ENCODE results near the gene VTI1B. TPM values are rescaled to one million over a fixed set of nuclear protein-coding genes. Genes with fewer than 3 reads are reported as not detected.
"Not testable (repeated sequence)": the region's sequence is repeated elsewhere in the genome, so short reads cannot be mapped to it uniquely, and the experiment has no call there.

Gene VTI1B
- total RNA-seq, 1 experiment from 2014 or later = 49.2 TPM

DNA sequence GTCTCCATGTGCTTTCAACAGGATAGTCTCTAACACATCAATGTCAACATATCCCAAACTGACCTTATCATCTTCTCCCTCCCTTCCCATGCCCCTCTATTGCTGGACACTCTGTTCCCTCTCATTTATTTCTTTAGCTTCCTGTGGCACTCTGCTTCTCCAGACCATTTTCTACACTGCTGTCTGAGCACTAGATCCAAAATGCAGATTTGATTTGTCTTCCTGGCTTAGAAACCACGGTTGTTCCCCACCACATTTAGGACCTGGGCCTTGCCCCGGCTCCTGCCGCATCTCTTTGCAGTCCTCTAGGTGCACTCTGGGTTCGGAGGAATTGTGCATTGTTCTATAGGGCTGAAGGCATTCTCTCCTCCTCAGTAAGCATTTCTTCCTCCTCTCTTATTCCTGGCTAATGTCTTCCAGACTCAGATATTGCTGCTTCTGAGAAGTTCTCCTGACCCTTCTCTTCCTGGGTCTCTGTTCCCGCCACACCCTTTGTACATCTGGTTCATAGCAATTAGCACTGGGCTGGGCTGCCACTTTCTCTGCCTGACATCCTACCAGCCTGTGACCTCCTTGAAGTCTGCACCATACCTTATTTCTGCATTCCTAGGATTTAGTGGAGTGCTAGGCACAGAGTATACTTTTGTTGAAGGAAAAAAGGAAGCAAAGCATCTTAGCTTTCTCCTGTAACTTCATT is 40.8 kb downstream of the VTI1B start:
- DNase-seq (ENCODE audit: low read depth in 1 of 2, low spot score in 2 of 2) = no peak
- no peak overlapping the region for H3K4me3 ChIP-seq
- no peaks in the 10 kb centered on the region for H3K4me1 ChIP-seq (replicated peaks)
- H3K9me3 ChIP-seq (replicated peaks) = no peaks in the 10 kb centered on the region
- H3K27ac ChIP-seq = no peak overlapping the region
- H3K27me3 ChIP-seq (replicated peaks) = no peaks in the 10 kb centered on the region
- no peaks in the 10 kb centered on the region for H3K36me3 ChIP-seq

DNA sequence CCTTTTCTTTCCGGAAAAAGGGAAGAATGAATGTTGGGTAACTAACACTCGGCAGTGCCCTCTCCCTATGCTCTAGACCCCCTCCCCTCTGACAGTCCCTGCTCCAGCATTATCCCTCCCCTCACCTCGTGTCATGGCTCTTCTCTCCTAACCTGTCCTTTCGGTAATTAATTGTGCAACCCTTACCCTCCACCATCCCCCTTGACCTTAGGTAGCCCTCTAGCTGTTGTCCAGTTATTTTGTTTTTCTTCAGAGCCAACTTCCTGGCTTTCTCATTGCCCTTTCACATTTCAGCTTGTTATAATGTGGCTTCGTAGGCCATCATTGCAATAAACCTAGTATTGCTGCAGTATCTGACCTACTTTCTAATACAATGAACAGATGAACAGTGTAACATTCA is 43.5 kb downstream of the VTI1B start:
- H3K4me1 ChIP-seq (replicated peaks) = no peaks in the 10 kb centered on the region
- H3K4me3 ChIP-seq = no peak overlapping the region
- no peaks in the 10 kb centered on the region for H3K27me3 ChIP-seq (replicated peaks)
- no peaks in the 10 kb centered on the region for H3K36me3 ChIP-seq
- no peak overlapping the region for H3K27ac ChIP-seq
- H3K9me3 ChIP-seq (replicated peaks) = no peaks in the 10 kb centered on the region
- no peak for DNase-seq (ENCODE audit: low read depth in 1 of 2, low spot score in 2 of 2)

DNA sequence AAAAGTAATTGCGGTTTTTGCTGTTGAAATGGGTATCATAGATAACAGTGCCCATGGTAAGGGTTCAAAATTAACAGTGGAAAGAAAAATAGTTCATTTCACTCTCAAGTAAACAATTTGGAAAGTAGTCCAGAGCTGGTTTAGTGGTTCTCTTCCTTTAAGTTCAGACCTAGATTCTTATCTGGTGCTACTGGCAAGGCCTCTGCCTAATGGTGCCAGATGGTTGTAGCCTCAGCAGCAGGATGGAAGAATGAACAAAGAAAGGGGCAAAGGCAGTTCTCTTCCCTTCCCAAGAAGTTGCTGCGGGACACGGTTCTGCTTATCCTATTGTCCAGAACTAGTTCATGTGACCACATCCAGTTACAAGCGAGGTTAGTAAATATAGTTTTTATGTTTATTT is 44.2 kb downstream of the VTI1B start:
- H3K9me3 ChIP-seq (replicated peaks) = no peaks in the 10 kb centered on the region

DNA sequence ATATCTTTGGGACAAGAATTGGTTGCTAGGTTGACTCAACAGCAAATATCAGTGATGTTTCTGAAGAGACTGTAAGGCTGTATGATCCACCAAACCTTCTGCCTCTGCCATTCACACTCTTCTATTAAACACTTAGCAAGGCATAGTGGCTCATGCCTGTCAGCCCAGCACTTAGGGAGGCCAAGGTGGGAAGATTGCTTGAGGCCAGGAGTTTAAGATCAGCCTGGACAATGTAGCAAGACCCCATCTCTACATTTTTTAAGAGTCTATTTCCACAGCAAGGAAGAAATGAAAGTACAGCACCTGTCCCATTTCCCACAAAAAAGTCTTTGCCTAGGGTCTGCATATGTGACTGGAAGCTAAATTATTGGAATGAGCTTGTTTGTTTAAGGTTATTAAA is 46.9 kb downstream of the VTI1B start:
- no peaks in the 10 kb centered on the region for H3K36me3 ChIP-seq
- H3K9me3 ChIP-seq (replicated peaks) = no peaks in the 10 kb centered on the region
- no peaks in the 10 kb centered on the region for H3K27me3 ChIP-seq (replicated peaks)
- H3K27ac ChIP-seq = no peak overlapping the region
- peaks cover 8% of the 10 kb centered on the region for H3K4me1 ChIP-seq (replicated peaks)
- no peak overlapping the region for H3K4me3 ChIP-seq
- DNase-seq (ENCODE audit: low read depth in 1 of 2, low spot score in 2 of 2) = no peak

More for the DNA sequence above, 44.2 kb downstream of the VTI1B start:
- Histone ChIP-seq H3K27me3 (replicated peaks) (no peaks in the 10 kb centered on the region), H3K4me1 (replicated peaks) (no peaks in the 10 kb centered on the region), H3K36me3 (no peaks in the 10 kb centered on the region), H3K4me3 (no peak overlapping the region), H3K27ac (no peak overlapping the region)
- no peak for DNase-seq (ENCODE audit: low read depth in 1 of 2, low spot score in 2 of 2)

DNA sequence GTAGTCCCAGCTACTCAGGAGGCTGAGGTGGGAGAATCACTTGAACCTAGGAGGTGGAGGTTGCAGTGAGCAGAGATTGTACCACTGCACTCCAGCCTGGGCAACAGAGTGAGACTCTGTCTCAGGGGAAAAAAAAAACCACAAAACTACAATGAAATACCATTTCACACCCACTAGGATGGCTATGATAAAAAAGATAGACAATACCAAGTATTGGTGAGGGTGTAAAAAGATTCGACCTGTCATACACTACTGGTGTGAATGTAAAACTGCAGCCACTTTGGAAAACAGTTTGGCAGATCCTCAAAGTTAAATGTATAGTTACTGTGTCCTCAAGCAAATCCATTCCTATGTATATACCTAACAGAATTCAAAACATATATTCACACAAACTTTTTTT is 48.3 kb downstream of the VTI1B start:
- H3K27ac ChIP-seq; H3K36me3 ChIP-seq; H3K9me3 ChIP-seq (replicated peaks); H3K27me3 ChIP-seq (replicated peaks); DNase-seq (ENCODE audit: low read depth in 1 of 2, low spot score in 2 of 2); H3K4me3 ChIP-seq: not testable (repeated sequence)
- peaks cover 13% of the 10 kb centered on the region for H3K4me1 ChIP-seq (replicated peaks)

DNA sequence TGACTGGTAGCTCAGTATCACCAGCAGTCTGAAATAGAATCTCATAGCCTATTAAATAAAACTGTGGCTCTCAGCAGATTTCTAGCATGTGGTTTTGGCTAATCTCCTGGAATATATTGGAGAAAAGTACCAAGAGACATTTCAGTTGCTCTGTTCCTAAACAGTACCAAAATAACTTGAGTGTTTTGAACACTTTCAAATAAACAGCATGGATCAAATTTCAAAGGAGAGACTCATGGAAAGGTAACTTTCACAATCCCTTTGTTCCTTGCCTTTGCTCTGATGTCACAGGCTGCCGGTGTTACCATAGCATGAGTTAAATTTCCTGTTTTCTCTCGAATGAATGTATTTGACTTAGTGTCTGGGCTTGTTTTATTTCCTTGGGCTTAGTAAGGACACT is 51.3 kb downstream of the VTI1B start:
- H3K27ac ChIP-seq = peak overlapping the region; percentile 56
- no peak for DNase-seq (ENCODE audit: low read depth in 1 of 2, low spot score in 2 of 2)
- H3K36me3 ChIP-seq = no peaks in the 10 kb centered on the region
- no peaks in the 10 kb centered on the region for H3K9me3 ChIP-seq (replicated peaks)
- H3K4me3 ChIP-seq = no peak overlapping the region
- H3K27me3 ChIP-seq (replicated peaks) = no peaks in the 10 kb centered on the region
- H3K4me1 ChIP-seq (replicated peaks) = peaks cover 17% of the 10 kb centered on the region

DNA sequence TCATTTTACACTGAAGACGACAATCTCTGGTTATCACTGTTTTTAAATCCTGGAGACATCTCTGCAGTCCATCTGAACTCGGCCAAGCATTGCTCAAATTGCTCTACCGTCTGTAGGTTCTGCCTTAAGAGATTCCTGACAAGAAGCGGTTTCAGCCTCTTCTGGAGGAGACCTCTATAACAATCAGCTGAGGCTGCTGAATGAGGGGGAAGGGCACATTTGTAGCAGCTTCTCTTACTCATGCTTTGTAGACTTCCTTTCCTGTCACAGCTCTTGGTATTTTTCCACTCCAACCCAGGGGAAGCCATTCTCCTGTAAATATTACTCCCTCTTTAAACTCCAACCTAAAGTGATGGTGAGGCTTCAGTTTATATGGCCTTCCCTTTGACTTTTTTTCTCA is 51.8 kb downstream of the VTI1B start:
- Histone ChIP-seq H3K4me1 (replicated peaks) (peaks cover 17% of the 10 kb centered on the region), H3K27me3 (replicated peaks) (no peaks in the 10 kb centered on the region), H3K27ac (peak overlapping the region; percentile 56), H3K36me3 (no peaks in the 10 kb centered on the region), H3K4me3 (no peak overlapping the region), H3K9me3 (replicated peaks) (no peaks in the 10 kb centered on the region)
- peak; percentile 56 to 64 for DNase-seq (ENCODE audit: low read depth in 1 of 2, low spot score in 2 of 2)

DNA sequence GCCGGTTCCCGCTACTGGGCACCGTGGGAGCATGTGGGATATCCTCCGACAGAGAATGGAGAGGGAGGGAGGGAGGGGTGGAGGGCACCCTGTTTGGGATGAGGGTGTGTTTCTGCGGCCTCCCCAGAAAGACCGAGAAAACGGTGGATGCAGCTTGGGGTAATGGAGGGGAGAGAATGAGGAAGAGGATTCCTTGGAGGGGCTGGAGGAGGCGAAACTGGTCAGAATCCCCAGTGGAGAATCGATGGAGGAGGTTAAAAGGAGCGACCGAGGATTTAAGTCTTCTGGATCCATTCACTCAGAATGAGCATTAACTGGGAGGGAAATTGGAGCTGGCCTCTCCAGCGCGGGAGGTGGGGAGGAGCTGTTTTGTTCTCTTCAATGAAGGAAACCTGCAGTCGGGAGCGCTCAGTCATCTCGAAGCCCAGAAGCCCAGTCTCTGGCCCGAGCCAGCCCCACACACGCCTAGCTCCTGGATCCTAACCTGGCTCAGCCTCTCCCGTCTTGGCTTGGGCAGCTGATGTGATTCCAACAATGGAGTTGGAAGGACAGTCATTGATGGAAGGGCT is 54.1 kb downstream of the VTI1B start:
- Histone ChIP-seq H3K4me3 (peak overlapping the region; percentile 46), H3K27me3 (replicated peaks) (no peaks in the 10 kb centered on the region)
- no peak for DNase-seq (ENCODE audit: low read depth in 1 of 2, low spot score in 2 of 2)

DNA sequence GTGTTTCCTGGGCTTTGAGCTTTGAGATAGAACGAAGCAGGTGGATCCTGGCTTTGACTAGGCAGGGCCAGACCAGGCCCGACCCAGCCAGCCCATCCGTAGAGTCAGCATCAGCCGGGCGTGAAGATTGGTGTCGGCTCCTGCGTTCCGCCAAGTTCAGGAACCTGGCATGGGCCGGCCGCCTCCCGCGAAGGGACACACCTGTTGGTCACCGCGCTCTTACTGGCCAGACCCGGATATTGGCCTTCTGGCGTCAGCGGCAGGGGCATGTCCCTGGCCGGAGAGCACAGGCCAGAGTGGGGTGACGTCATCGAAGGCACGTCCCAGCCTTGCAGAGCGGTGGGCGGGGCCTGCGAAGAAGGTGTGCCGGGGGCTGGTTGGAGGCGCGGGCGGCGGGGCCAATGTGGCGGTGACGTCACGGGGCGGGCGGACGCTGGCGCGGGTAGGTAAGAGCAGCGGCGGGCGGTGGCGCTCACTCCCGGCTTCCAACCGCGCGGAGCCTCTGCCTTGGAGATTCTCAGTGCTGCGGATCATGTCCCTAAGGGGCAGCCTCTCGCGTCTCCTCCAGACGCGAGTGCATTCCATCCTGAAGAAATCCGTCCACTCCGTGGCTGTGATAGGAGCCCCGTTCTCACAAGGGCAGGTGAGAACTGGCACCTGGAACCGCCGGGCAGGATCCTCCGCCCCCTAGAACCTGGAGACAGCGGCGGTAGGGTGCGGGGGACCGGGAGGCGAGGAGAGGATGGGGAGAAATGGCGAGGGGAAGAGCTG is 54.8 kb downstream of the VTI1B start, which contains the start of gene ARG2:
ARG2 (plus strand) TSS at position 475 of the 771 bp plus-strand sequence; CDS start at position 533, 58 bp downstream.
- peak; percentile 69 to 93 for DNase-seq (ENCODE audit: low read depth in 1 of 2, low spot score in 2 of 2)
- peaks cover 17% of the 10 kb centered on the region for H3K4me1 ChIP-seq (replicated peaks)
- H3K9me3 ChIP-seq (replicated peaks) = no peaks in the 10 kb centered on the region
- no peaks in the 10 kb centered on the region for H3K36me3 ChIP-seq
- H3K4me3 ChIP-seq = peak within 1 kb of the TSS; percentile 46
- H3K27me3 ChIP-seq (replicated peaks) = no peaks in the 10 kb centered on the region
- no peak within 1 kb of the TSS for H3K27ac ChIP-seq

More for the DNA sequence above, 54.1 kb downstream of the VTI1B start:
- Histone ChIP-seq H3K36me3 (no peaks in the 10 kb centered on the region), H3K4me1 (replicated peaks) (peaks cover 17% of the 10 kb centered on the region), H3K9me3 (replicated peaks) (no peaks in the 10 kb centered on the region), H3K27ac (no peak overlapping the region)

DNA sequence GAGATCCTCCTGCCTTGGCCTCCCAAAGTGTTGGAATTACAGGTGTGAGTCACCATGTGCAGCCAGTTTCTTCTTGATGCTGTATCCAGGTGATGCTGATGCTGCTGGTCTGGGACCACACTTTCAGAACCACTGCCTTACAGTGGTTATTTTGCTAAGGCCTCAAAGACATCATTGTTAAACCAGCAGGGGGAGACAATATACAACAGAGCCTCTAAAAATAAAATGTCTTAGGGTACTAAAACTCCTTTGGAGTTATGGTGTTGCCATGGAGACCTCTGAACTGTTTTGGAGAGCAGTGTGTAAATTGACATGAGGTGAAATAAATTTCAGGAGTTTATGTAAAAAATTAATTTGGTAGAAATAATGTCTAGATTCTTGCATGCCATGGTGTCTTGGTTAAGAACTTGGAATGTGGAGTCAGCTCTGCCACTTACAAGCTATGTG is 55.8 kb downstream of the VTI1B start:
- Histone ChIP-seq H3K9me3 (replicated peaks) (no peaks in the 10 kb centered on the region), H3K4me3 (no peak overlapping the region), H3K36me3 (no peaks in the 10 kb centered on the region), H3K27me3 (replicated peaks) (no peaks in the 10 kb centered on the region), H3K27ac (no peak overlapping the region), H3K4me1 (replicated peaks) (peaks cover 17% of the 10 kb centered on the region)
- peak in 1 of 2 experiments; percentile 51 for DNase-seq (ENCODE audit: low read depth in 1 of 2, low spot score in 2 of 2)

DNA sequence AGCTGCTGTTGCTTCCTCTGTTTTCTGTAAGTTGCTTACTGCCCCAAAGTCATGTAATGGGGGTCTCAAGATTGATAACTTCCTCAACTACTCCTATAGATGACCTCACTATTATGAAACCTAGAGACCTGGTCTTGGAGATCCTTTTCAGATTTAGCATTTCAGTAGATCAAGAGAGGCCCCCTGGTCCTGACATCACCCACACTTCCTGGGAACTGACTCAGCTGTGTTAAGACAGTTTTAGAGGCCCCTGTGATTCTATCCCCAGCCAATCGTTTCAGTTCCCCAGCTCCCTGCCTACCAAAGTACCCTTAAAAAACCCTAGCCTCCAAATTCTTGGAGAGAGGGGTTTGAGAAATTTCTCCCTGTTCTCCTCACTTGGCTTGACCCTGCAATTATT is 63.9 kb downstream of the VTI1B start:
- H3K4me1 ChIP-seq (replicated peaks) = no peaks in the 10 kb centered on the region
- DNase-seq (ENCODE audit: low read depth in 1 of 2, low spot score in 2 of 2) = no peak
- no peak overlapping the region for H3K27ac ChIP-seq
- no peaks in the 10 kb centered on the region for H3K36me3 ChIP-seq
- H3K27me3 ChIP-seq (replicated peaks) = no peaks in the 10 kb centered on the region
- no peak overlapping the region for H3K4me3 ChIP-seq
- H3K9me3 ChIP-seq (replicated peaks) = no peaks in the 10 kb centered on the region

DNA sequence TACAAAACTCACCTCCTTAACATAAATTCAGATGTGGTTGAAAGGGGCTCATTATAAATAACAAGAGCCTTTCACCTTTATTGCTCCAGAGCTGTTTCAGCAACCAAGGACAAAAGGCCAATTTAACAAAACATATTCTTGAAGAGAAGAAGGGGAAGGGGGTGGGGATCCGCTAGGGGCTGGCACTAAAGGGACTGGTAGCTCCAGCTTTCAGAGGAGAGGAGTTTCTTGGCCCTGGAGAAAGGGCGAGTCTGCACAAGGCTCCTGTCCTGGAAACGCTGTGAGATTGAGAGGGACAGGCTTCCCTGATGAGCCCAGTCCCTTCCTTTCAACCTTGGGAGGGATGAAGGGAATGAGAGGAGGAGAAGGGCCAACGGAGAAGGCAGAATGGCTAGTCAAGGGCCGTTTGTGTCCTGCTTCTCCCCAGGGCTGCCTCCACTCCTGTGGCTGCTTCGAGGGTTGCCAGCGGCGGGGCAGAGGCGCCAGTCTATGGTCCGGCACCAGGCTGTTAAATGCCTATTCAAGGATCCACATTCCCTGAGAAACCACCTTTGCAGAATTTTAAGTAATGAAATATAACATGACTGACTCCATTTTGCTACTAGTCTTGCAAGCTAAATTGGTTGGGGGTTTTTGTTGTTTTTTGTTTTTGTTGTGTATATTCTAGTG is 64.7 kb downstream of the VTI1B start:
- no peak for DNase-seq (ENCODE audit: low read depth in 1 of 2, low spot score in 2 of 2)
- H3K9me3 ChIP-seq (replicated peaks) = no peaks in the 10 kb centered on the region
- no peaks in the 10 kb centered on the region for H3K36me3 ChIP-seq
- H3K4me3 ChIP-seq = no peak overlapping the region
- no peak overlapping the region for H3K27ac ChIP-seq
- H3K27me3 ChIP-seq (replicated peaks) = no peaks in the 10 kb centered on the region
- H3K4me1 ChIP-seq (replicated peaks) = no peaks in the 10 kb centered on the region

DNA sequence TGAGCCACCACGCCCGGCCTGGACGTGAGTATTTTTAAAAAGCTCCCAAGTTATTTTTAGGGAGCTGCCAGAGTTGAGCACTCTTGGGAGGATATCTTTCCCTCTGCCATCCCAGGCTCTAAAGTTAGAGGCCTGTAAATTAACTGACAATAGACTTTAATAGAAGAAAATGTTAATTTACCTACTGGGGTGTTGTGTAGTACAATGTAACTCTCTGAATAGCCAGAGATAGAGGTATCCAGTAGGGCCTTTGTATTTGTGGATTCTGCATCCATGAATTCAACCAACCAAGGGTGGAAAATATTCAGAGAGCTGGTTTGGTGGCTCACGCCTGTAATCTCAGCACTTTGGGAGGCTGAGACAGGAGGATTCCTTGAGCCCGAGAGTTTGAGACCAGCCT is 66.8 kb downstream of the VTI1B start:
- H3K4me3 ChIP-seq = no peak overlapping the region
- no peak overlapping the region for H3K27ac ChIP-seq
- no peaks in the 10 kb centered on the region for H3K9me3 ChIP-seq (replicated peaks)
- no peaks in the 10 kb centered on the region for H3K27me3 ChIP-seq (replicated peaks)
- DNase-seq (ENCODE audit: low read depth in 1 of 2, low spot score in 2 of 2) = no peak
- no peaks in the 10 kb centered on the region for H3K4me1 ChIP-seq (replicated peaks)
- no peaks in the 10 kb centered on the region for H3K36me3 ChIP-seq
